Endothelial cell of umbilical vein (primary cell): ENCODE data around the gene FGF3.

Experiments used
- CTCF ChIP-seq, 2 donors: IDR thresholded peaks; 1 replicate in 1 of 2; 2 replicates in 1 of 2; pipeline ENCODE4 v1.5.1; 2011; ENCODE audit warnings: low read length in 2 of 2, mild to moderate bottlenecking in 2 of 2, moderate library complexity in 2 of 2, control low read depth in 1 of 2, inconsistent platforms in 1 of 2, low read depth in 1 of 2; ENCODE audit not compliant: insufficient read depth in 1 of 2; ENCODE audit errors: extremely low read depth in 1 of 2
- POLR2A ChIP-seq: IDR thresholded peaks from 2 replicates; pipeline ENCODE4 v1.6.1; 2012; ENCODE audit warnings: low read depth, mild to moderate bottlenecking, control low read depth, low read length

GRCh38 chr11:69800278-69800677 lies 18.9 kb downstream of the FGF3 start:
- TF ChIP-seq CTCF (IDR thresholded peaks at IDR 0.05; ENCODE audit: extremely low read depth in 1 of 2, insufficient read depth in 1 of 2, low read depth in 1 of 2, low read length in 2 of 2) (no peak), POLR2A (no peak)
